UCSD-AML1 (cell line): ENCODE results near the gene CPEB4.
A peak's percentile ranks its signal among the peaks of the same experiment; 100 is the strongest.

Source experiments
- DNase-seq: peaks from one replicate; lab custom pipeline; 2025; ENCODE audit not compliant: unreplicated experiment; lab: John Stamatoyannopoulos, UW

Gene CPEB4

DNA sequence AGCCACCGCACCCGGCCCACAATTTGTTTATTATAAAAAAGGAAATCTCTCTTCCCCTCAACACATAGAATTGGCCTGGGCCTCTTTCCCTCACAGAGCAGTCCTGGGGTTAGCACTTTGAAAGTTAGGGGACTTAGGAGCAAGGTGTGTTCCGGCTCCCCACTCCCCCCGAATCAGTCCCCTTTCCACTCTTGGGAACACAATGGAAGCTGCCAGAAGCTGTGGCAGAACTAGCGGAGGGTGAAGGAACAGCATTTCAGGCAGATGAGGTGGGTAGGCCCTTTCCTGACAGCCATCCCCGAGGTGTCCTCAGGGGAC lies 84.4 kb downstream of the CPEB4 start:
- DNase-seq = no peak

DNA sequence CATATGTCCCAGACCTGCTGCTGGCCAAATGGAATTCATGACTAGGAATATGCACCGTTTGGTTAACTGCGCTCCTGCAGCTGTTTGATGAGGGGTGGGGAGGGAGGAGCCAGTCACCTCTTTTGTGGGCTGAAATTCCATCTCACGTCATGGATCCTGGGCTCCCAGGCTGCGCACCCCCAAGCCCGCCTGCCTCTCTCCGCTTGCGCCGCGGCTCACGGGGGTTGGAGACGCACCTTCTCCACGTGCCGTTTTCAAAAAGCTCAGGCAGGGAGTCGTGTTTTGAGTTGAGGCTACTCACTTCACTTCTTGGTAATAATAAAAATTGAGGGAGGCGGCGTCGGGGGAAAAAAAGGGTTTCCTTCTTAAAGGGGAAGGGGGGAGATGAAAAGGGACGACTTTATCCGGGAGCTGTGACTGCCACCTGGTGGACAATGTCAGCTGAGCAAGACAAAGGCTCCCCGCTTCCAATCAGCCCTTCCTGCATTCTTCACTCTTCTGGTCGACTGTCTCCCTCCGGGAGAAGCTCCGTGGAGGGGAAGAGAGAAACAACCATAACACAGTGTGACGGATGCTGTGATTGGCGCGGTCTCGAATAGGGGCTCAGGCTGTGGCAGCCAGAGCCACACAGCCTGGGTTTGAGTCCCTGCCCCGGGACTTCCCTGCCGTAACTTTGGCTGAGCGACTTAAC lies 84.9 kb downstream of the CPEB4 start:
- peak; percentile 66 for DNase-seq

DNA sequence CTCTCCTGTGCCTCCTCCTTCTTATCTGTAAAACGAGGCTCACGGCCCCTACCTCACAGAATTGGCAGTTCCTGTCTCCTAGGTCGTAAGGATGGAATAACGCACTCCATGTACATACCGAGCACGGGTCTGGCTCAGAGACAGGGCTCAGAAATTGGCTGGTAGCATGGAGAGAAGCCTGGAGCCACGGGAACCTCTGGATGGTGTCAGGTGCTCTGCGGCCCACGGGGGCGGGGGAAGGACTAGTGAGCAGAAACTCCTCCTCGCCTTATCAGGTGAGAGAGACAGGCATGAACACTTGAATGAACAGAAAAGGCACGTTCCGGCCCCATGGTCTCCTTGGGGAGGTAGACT lies 85.4 kb downstream of the CPEB4 start:
- DNase-seq = no peak

- DNase-seq = no peak
Measured at GRCh38 chr5:173974688-173975239, 86.6 kb downstream of the CPEB4 start.

DNA sequence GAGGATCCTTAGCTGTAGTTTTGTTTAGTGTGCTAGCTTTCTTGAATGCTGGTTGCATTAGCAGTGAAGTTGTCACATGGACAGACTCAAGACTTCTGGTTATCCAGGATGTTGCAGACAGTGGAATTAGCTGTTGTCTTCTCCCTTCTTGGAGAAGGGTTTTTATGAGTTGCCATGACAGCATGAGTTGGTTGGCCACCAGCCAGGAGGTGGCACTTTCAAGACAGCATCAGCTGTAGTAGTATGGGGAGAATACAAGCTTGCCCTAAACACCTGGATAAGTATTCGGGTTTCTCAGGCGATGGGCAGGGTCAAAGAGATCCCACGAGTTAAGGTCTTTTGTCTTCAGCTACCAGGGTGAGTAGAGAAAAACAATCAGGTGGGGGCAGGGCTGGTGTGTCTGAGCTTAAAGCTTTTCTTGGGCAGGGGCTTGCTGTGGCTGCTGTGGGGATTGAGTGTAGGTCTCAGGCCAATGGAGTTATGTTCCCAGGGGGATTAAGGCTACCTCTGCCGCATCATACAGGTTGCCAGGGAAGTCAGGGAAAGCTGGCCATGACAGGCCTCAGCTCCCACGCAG lies 93.1 kb downstream of the CPEB4 start:
- no peak for DNase-seq

DNA sequence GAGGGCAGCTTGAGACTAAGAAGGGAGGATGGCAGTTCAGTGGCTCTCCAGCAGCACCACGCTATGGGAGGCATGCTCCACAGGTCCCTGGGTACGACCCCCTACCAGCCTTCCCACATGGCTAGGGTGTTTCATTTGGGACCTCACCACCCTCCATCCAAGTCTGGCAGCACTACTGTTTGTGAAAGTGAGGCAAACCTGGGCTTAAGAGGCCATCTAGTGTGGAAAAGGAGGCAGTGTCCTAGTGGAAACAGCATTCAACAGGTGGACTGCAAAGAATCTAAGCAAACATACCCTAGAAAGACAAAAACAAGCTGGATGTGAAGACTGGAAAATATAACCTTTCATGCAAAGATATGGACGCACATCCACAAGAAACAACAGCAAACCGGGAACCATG lies 96.1 kb downstream of the CPEB4 start:
- no peak for DNase-seq

DNA sequence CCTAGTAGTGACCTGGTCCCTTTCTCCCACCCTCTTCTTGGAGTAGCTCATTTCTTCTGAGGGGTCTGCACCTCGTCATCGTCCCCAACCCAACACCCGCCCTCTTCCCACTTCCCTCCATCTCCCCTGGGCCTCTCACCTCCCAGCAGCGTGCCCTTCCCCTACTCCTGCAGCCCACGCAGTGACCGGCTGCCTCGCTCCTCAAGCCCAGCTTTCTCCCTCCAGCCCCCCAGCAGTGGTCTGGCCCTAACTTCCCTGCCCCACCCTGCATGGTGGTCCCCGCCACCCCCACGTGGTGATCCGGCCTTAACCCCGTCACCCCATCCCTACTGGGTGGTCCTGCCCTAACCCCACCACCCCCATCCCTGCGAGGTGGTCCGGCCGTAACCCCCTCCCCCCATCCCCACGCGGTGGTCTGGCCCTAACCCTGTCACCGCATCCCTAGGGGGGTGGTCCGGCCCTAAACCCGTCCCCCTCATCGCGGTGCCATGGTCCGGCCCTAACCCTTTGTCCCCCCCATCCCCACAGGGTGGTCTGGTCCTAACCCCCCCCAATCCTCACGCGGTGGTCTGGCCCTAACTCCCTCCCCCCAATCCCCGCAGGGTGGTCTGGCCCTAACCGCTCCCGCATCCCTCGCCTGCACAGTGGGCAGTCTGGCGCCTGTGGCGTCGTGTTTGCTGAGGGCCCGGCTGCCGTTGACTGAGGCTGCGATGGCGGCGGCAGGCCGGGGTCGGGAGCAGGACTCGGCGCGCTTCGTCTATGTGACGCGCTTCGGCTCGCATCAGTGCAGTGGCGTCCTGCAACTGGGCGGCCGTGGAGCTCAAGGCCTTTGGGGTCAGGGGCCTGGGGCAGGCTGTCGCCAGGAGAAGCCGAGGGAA lies 100.6 kb downstream of the CPEB4 start, which contains the start of gene C5orf47:
C5orf47 (plus strand) TSS at position 617 of the 878 bp plus-strand sequence; CDS start at position 711, 94 bp downstream.
- no peak for DNase-seq

DNA sequence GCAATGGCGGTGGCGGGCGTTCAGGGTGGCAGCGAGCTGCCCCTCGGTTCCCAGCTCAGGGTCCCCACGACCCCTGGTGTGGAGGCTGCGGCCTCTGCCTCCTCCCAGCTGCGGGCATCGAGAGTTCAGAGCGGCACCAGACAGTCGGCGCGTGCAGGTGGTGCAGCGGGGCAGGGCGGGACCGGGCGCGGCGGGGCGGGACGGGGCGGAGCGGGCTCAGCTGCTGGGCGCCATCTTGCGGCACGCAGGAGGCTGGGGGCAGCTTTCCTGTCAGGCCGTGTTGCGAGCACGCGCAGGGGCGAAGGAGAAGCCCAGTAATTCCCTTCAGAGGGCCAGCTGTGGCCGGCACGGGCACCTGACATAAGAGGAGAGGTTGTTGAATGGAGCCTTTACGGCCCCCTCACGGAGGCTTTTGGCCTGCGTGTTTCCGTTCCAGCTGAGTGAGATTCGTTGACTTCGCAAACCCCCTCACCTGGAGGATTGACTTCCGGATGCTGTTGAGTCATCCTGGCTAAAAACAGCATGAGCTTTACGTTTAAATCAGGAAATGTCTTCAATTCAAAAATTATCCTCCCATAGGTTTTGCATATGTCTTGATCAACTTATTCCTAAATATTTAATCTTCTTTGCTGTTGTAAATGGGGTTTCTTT lies 101.4 kb downstream of the CPEB4 start:
- DNase-seq = no peak

DNA sequence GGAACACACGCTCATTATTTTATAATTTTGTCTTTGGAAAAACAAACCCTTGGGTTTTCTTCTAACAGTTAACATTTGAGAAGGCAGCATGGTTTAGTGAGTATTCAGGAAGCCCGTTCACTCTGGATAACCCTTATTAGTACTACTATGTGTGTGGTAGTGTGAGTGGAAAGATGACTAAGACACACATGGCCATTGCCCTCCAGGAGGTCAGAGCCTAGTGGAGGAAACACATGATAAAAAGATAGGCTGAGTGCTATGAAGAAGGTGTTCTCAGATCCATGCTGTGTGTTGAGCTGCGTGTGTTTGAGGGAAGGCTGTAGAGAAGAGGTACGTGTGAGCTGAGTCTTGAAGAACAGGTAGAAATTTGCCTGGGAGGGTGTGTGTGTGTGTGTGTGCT lies 109.2 kb downstream of the CPEB4 start:
- no peak for DNase-seq

DNA sequence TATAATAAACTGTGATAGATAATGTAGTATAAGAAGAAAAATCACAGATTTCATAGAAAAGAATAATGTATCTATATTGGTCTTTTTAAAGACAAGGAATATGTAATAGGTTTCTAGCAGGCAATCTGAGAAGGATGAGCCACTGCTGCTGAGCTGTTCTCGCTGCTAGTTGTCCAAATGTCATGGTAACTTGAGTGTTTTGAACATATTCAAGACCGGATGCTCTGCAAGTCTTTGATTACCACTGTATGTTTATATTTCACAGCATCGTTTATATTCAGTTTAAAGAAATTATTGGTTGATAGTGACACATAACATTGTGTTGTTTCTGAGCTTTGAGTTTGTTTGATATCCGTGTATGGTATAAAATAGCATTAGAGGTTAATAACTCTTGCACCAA lies 110.4 kb downstream of the CPEB4 start:
- no peak for DNase-seq

GRCh38 chr5:174000076-174000475 lies 111.9 kb downstream of the CPEB4 start:
- DNase-seq = no peak

- no peak for DNase-seq
Measured at GRCh38 chr5:174003795-174004194, 115.6 kb downstream of the CPEB4 start.

- DNase-seq = no peak
Measured at GRCh38 chr5:174008922-174009321, 120.8 kb downstream of the CPEB4 start.

DNA sequence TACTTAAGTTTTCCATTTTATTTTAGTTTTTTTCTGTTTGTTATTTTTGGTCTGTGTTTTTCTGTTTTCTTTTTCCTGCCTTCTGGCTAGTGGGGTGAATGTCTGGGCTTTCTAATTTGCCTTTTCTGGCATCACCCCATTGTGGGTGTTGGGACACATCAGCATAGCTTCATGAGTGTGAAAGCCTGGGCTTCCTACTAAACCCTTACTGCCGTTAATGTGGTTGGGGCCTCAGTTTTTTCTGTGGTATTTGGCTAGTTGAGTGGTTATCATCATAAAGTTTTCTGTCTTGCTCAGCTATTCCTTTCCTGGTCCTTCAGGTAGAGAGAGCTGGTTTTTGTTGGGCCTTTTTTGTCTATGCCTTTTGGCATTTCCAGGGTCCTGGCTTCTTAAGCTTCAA lies 122.2 kb downstream of the CPEB4 start:
- no peak for DNase-seq

DNA sequence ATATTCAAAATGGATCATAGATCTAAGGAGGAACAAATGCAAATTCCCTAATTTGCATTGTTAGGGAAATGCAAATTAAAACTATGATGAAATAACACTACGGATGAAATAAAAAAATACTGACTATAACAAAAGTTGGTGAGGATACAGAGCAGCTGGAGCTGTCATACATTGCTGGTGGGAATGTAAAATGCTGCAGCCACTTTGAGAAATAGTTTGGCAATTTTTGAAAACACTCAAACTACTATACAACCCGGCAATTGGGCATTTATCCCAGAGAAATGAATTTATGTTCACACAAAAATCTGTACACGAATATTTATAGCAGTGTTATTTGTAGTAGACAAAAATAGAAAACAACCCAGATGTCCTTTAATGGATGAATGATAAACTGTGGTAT lies 123.3 kb downstream of the CPEB4 start:
- DNase-seq = no peak
